MM.1S (cell line): ENCODE measurements around the gene TMEM233.

Experiments
- DNase-seq: peaks from one replicate; pipeline ENCODE4 v3.0.0-alpha.2; 2015
- H2AFZ ChIP-seq: fragments of 300-600 bp; sonication (generic); 2 replicates; pipeline ENCODE4 v1.6.0; 2016; ENCODE audit warnings: antibody characterized with exemption, low read length
- H3F3A ChIP-seq: fragments of 300-600 bp; sonication (generic); 2 replicates; pipeline ENCODE4 v1.6.1; 2016; ENCODE audit warnings: mild to moderate bottlenecking, antibody characterized with exemption, low read length, moderate library complexity, mixed read lengths; ENCODE audit not compliant: insufficient read depth
- H3K27ac ChIP-seq: fragments of 300-600 bp; sonication (generic); 2 replicates; pipeline ENCODE4 v1.5.1; 2016; ENCODE audit warnings: mild to moderate bottlenecking, low read length
- H3K27me3 ChIP-seq: fragments of 300-600 bp; sonication (generic); replicated peaks from 2 replicates; pipeline ENCODE4 v1.6.0; 2016; ENCODE audit warnings: low read length; ENCODE audit not compliant: insufficient read depth
- H3K36me3 ChIP-seq: fragments of 300-600 bp; sonication (generic); replicated peaks from 2 replicates; pipeline ENCODE4 v1.6.1; 2016; ENCODE audit warnings: mild to moderate bottlenecking, low read length, mixed read lengths; ENCODE audit not compliant: insufficient read depth
- H3K4me1 ChIP-seq: fragments of 300-600 bp; sonication (generic); 2 replicates; pipeline ENCODE4 v1.6.1; 2016; ENCODE audit warnings: low read length, mixed read lengths
- H3K4me2 ChIP-seq: fragments of 300-600 bp; sonication (generic); 2 replicates; pipeline ENCODE4 v1.6.0; 2016; ENCODE audit warnings: low read depth, low read length
- H3K4me3 ChIP-seq: fragments of 300-600 bp; sonication (generic); 2 replicates; pipeline ENCODE4 v1.5.1; 2016; ENCODE audit warnings: low read length, mixed read lengths
- H3K79me2 ChIP-seq: fragments of 300-600 bp; sonication (generic); 2 replicates; pipeline ENCODE4 v1.6.1; 2016; ENCODE audit warnings: mixed run types, low read length, mixed read lengths
- H3K9ac ChIP-seq: fragments of 300-600 bp; sonication (generic); 2 replicates; pipeline ENCODE4 v1.6.1; 2016; ENCODE audit warnings: low read length, mixed read lengths
- H3K9me2 ChIP-seq: fragments of 300-600 bp; sonication (generic); replicated peaks from 2 replicates; pipeline ENCODE4 v1.6.1; 2016; ENCODE audit warnings: mild to moderate bottlenecking, low read length, mixed read lengths; ENCODE audit not compliant: insufficient read depth
- H3K9me3 ChIP-seq: fragments of 300-600 bp; sonication (generic); replicated peaks from 2 replicates; pipeline ENCODE4 v1.6.1; 2016; ENCODE audit warnings: mild to moderate bottlenecking, low read length, mixed read lengths; ENCODE audit not compliant: insufficient read depth
- H4K20me1 ChIP-seq: fragments of 300-600 bp; sonication (generic); 2 replicates; pipeline ENCODE4 v1.6.1; 2016; ENCODE audit warnings: mild to moderate bottlenecking, low read length, moderate library complexity, mixed read lengths; ENCODE audit not compliant: insufficient read depth
- EZH2 ChIP-seq: fragments of 300-600 bp; sonication (generic); optimal IDR thresholded peaks from 2 replicates; pipeline ENCODE3; 2017; ENCODE audit warnings: low read depth, mild to moderate bottlenecking, antibody characterized with exemption, low read length, mixed read lengths
- EZH2phosphoT487 ChIP-seq: fragments of 300-600 bp; sonication (generic); IDR thresholded peaks from 2 replicates; pipeline ENCODE4 v1.6.1; 2018; ENCODE audit warnings: antibody characterized with exemption, low read length
- TF ChIP-seq, protein P1 (sequence below): fragments of 300-600 bp; sonication (generic); IDR thresholded peaks from 2 replicates; pipeline ENCODE4 v1.5.1; 2016; ENCODE audit warnings: antibody characterized with exemption, low read length, mixed read lengths

The TMEM233 gene

DNA sequence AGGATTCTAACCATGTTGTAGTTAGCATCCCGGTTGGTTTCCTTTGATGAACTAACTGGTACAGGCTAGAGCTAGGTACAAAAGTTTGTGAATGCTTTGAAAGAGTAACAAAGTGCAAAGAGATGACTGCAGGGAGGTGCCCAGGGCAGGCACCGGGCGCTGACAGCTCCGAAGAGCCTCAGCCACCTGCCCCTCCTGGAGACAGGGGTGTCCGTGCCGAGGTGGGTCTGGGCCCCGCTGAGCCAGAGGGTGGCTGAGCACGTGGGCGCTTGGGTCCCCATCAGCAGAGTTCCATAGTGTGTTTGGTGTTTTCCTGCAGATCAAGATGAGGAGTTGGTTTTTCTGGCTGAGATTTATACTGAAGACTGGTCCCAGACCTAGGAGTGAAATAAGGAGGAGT is 94.3 kb downstream of the TMEM233 start:
- no peak for DNase-seq
- no peaks in the 10 kb centered on the region for H3K36me3 ChIP-seq

DNA sequence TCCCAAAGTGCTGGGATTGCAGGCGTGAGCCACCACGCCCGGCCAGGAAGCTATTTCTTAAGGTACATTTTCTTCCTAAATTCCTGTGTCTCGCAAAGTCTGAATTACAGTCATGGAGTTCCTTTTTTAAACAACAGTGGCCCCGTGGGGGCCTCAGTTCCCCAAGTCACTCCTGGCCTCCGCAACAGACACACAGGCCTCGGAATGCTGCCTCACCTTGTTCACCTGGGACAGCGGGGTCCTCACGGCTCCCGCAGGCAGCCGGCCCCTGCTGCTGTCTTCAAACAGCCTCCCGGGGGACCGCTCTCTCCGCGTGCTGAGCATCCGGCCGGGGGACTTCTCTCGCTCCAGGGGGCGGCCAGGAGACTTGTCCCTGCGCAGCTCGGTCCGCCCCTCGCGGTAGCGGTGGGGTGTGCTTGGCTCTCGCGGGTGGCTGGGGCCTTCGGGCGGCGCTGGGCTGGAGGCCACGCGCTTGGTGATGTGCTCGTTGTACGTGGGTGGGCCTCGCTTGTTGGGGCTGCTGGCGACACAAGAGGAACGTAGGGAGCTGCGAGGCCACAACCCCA is 96.4 kb downstream of the TMEM233 start:
- no peak overlapping the region for H3K4me3 ChIP-seq

More for the DNA sequence above, 94.3 kb downstream of the TMEM233 start:
- no peaks in the 10 kb centered on the region for H3K4me1 ChIP-seq
- no peak overlapping the region for H3K27ac ChIP-seq
- no peaks in the 10 kb centered on the region for H3K9me2 ChIP-seq
- no peaks in the 10 kb centered on the region for H3K27me3 ChIP-seq
- no peaks in the 10 kb centered on the region for H3K79me2 ChIP-seq
- H3F3A ChIP-seq, result no peaks in the 10 kb centered on the region
- no peaks in the 10 kb centered on the region for H3K9me3 ChIP-seq
- H2AFZ ChIP-seq, result no peak overlapping the region
- no peaks in the 10 kb centered on the region for H4K20me1 ChIP-seq
- TF ChIP-seq EZH2, result no peak
- TF ChIP-seq EZH2phosphoT487, result no peak
- TF ChIP-seq, protein P1, sequence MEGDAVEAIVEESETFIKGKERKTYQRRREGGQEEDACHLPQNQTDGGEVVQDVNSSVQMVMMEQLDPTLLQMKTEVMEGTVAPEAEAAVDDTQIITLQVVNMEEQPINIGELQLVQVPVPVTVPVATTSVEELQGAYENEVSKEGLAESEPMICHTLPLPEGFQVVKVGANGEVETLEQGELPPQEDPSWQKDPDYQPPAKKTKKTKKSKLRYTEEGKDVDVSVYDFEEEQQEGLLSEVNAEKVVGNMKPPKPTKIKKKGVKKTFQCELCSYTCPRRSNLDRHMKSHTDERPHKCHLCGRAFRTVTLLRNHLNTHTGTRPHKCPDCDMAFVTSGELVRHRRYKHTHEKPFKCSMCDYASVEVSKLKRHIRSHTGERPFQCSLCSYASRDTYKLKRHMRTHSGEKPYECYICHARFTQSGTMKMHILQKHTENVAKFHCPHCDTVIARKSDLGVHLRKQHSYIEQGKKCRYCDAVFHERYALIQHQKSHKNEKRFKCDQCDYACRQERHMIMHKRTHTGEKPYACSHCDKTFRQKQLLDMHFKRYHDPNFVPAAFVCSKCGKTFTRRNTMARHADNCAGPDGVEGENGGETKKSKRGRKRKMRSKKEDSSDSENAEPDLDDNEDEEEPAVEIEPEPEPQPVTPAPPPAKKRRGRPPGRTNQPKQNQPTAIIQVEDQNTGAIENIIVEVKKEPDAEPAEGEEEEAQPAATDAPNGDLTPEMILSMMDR, result no peak
- H3K9ac ChIP-seq, result no peak overlapping the region
- no peak overlapping the region for H3K4me2 ChIP-seq
- H3K4me3 ChIP-seq, result no peak overlapping the region

DNA sequence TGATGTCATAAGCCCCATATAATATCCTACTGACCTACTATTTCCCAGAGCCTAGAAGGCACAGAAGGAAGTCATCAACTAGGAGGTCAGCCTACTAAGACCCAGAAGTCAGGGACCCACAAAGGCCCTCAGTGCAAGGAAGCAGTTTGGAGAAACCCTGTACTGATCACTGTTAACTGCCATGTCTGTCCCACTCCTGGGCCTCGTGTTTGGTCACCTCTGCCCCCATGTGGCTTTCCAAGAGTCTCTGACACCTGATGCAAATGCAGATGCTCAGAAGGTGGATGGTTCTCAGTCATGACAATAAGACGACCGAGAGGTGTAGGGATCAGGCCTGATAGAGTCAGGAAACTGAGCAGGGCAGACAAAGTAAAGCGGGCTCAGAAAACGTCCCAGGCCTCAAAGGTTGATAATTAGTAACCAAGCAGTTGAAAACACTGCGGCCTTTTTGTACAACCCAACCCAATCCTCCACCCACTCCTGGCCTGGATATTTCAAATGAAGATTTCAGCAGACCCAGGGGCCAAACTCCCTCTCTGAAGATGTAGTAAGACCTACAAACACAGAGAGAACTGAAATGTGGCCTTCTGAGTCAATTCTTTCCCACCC is 97.7 kb downstream of the TMEM233 start:
- TF ChIP-seq EZH2 (no peak), EZH2phosphoT487 (no peak)
- TF ChIP-seq, protein P1, result no peak
- no peak overlapping the region for H3K9ac ChIP-seq
- no peaks in the 10 kb centered on the region for H3K9me2 ChIP-seq
- no peaks in the 10 kb centered on the region for H3K9me3 ChIP-seq
- no peak overlapping the region for H2AFZ ChIP-seq
- no peaks in the 10 kb centered on the region for H3F3A ChIP-seq
- H3K4me1 ChIP-seq, result no peaks in the 10 kb centered on the region
- H3K36me3 ChIP-seq, result no peaks in the 10 kb centered on the region
- H3K79me2 ChIP-seq, result no peaks in the 10 kb centered on the region
- no peak overlapping the region for H3K27ac ChIP-seq
- H3K4me2 ChIP-seq, result no peak overlapping the region
- H3K27me3 ChIP-seq, result no peaks in the 10 kb centered on the region
- DNase-seq, result no peak
- no peaks in the 10 kb centered on the region for H4K20me1 ChIP-seq
- H3K4me3 ChIP-seq, result no peak overlapping the region

More for the DNA sequence above, 96.4 kb downstream of the TMEM233 start:
- H3K79me2 ChIP-seq, result no peaks in the 10 kb centered on the region
- H3K4me2 ChIP-seq, result no peak overlapping the region
- no peaks in the 10 kb centered on the region for H3K36me3 ChIP-seq
- no peaks in the 10 kb centered on the region for H3K27me3 ChIP-seq
- H3K9me3 ChIP-seq, result no peaks in the 10 kb centered on the region
- no peaks in the 10 kb centered on the region for H3F3A ChIP-seq
- H3K9ac ChIP-seq, result no peak overlapping the region
- TF ChIP-seq EZH2 (no peak), EZH2phosphoT487 (no peak)
- TF ChIP-seq, protein P1, result no peak
- H2AFZ ChIP-seq, result no peak overlapping the region
- H3K4me1 ChIP-seq, result no peaks in the 10 kb centered on the region
- H3K27ac ChIP-seq, result no peak overlapping the region
- DNase-seq, result no peak
- H4K20me1 ChIP-seq, result no peaks in the 10 kb centered on the region
- no peaks in the 10 kb centered on the region for H3K9me2 ChIP-seq
